Measurements from ENCODE around the gene TRAPPC10.

TRAPPC10 gene

DNA sequence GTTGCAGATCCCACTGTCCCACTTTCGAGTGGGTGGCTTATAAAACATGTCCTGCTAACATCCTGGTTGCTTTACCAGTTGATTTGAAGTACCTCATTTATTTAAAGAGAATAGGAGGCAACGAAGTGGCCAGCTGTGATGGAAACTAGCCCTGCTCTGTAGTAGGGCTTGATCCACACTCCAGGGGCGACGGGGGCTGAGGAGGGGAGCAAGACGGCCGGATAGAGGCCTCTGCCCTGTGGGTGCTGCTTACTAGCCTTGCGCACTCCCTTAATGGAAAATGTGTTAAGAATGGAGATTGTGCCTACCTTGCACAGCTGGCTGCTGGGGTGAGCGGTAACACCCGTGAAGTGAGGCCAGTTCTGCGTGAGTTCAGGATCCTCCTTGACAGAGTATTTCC, 54.0 kb downstream of the TRAPPC10 start:
- H3K79me2 ChIP-seq (ENCODE audit: insufficient read depth, low read length): peaks cover 10% of the 10 kb centered on the region; the same call in 1 of the 2 replicates
- no peaks in the 10 kb centered on the region for H4K20me1 ChIP-seq (ENCODE audit: insufficient read depth, low read length, poor library complexity, severe bottlenecking)
- no peak overlapping the region for H2AFZ ChIP-seq (ENCODE audit: low read length)
- TF ChIP-seq EZH2phosphoT487 (IDR thresholded peaks at IDR 0.05; ENCODE audit: borderline replicate concordance): no peak
- TF ChIP-seq, protein P1, sequence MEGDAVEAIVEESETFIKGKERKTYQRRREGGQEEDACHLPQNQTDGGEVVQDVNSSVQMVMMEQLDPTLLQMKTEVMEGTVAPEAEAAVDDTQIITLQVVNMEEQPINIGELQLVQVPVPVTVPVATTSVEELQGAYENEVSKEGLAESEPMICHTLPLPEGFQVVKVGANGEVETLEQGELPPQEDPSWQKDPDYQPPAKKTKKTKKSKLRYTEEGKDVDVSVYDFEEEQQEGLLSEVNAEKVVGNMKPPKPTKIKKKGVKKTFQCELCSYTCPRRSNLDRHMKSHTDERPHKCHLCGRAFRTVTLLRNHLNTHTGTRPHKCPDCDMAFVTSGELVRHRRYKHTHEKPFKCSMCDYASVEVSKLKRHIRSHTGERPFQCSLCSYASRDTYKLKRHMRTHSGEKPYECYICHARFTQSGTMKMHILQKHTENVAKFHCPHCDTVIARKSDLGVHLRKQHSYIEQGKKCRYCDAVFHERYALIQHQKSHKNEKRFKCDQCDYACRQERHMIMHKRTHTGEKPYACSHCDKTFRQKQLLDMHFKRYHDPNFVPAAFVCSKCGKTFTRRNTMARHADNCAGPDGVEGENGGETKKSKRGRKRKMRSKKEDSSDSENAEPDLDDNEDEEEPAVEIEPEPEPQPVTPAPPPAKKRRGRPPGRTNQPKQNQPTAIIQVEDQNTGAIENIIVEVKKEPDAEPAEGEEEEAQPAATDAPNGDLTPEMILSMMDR (conservative IDR thresholded peaks at IDR 0.05; ENCODE audit: low read length): no peak
- H3K9ac ChIP-seq (ENCODE audit: low read depth, low read length, poor library complexity, severe bottlenecking): no peak overlapping the region
- no peaks in the 10 kb centered on the region for H3K9me2 ChIP-seq (replicated peaks; ENCODE audit: low read depth, low read length)
- no peak overlapping the region for H3K4me2 ChIP-seq (ENCODE audit: low read depth, low read length, poor library complexity, severe bottlenecking)
- H3K4me3 ChIP-seq (ENCODE audit: low read length, poor library complexity, severe bottlenecking): no peak overlapping the region
- no peaks in the 10 kb centered on the region for H3F3A ChIP-seq (ENCODE audit: low read depth)
- H3K36me3 ChIP-seq (ENCODE audit: insufficient read depth, low read length): peaks cover 80% of the 10 kb centered on the region; the same call in 1 of the 2 replicates
- H3K9me3 ChIP-seq (ENCODE audit: insufficient read depth, low read depth, low read length): no peaks in the 10 kb centered on the region
- no peaks in the 10 kb centered on the region for H3K4me1 ChIP-seq (ENCODE audit: insufficient read depth, low read length, poor library complexity, severe bottlenecking)
- no peaks in the 10 kb centered on the region for H3K27me3 ChIP-seq (ENCODE audit: insufficient read depth, low read length, poor library complexity, severe bottlenecking)

DNA sequence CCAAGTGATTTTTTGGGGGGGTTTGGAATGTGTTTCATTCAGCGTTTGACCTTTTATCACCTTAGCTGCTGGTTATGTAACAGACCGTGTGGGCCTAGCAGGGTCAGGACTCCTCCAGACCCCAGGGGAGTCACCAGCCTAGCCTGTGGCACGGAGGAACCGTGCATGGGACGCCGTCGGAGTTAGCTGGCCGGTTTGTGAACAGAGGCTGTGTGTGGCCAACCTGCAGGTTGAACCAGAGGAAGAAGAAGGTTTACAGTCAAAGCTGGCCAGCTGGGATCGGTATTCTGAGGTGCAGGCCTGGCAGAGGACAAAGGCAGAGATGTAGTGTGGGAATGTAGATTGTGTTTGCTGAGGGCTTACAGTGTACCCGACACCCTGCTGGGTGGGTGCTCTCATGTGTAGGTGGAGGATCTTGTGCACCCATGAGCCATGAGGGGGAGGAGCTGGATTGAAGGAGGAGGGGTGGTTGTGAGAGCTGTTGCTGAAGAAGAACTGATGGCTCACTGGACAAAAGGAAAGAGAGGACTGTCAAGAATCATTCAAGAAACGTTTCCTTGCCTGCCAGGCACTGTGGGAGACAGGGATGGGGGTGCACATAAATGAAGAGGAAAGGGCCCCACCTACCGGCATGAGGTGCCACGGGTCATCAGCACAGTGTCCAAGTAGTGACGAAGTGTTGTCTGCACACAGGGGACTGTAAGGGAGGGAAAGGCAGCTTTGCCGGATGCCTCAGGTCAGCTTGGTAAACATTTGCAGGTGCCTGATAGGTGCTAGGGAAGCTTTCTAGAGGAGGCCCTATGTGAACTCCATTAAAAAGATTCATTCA, 55.1 kb downstream of the TRAPPC10 start:
- H3K4me3 ChIP-seq (ENCODE audit: low read length, poor library complexity, severe bottlenecking): no peak overlapping the region
- H3K9me3 ChIP-seq (ENCODE audit: insufficient read depth, low read depth, low read length): no peaks in the 10 kb centered on the region
- H3K9me2 ChIP-seq (replicated peaks; ENCODE audit: low read depth, low read length): no peaks in the 10 kb centered on the region
- H3K36me3 ChIP-seq (ENCODE audit: insufficient read depth, low read length): peaks cover 86% of the 10 kb centered on the region; the same call in 1 of the 2 replicates
- H3K79me2 ChIP-seq (ENCODE audit: insufficient read depth, low read length): peaks cover 10% of the 10 kb centered on the region; the same call in 1 of the 2 replicates
- no peaks in the 10 kb centered on the region for H3K27me3 ChIP-seq (ENCODE audit: insufficient read depth, low read length, poor library complexity, severe bottlenecking)
- no peak overlapping the region for H2AFZ ChIP-seq (ENCODE audit: low read length)
- H3K9ac ChIP-seq (ENCODE audit: low read depth, low read length, poor library complexity, severe bottlenecking): no peak overlapping the region
- no peaks in the 10 kb centered on the region for H4K20me1 ChIP-seq (ENCODE audit: insufficient read depth, low read length, poor library complexity, severe bottlenecking)
- no peaks in the 10 kb centered on the region for H3K4me1 ChIP-seq (ENCODE audit: insufficient read depth, low read length, poor library complexity, severe bottlenecking)
- no peak overlapping the region for H3K4me2 ChIP-seq (ENCODE audit: low read depth, low read length, poor library complexity, severe bottlenecking)
- H3F3A ChIP-seq (ENCODE audit: low read depth): no peaks in the 10 kb centered on the region
- TF ChIP-seq EZH2phosphoT487 (IDR thresholded peaks at IDR 0.05; ENCODE audit: borderline replicate concordance): no peak
- TF ChIP-seq, protein P1 (conservative IDR thresholded peaks at IDR 0.05; ENCODE audit: low read length): no peak

DNA sequence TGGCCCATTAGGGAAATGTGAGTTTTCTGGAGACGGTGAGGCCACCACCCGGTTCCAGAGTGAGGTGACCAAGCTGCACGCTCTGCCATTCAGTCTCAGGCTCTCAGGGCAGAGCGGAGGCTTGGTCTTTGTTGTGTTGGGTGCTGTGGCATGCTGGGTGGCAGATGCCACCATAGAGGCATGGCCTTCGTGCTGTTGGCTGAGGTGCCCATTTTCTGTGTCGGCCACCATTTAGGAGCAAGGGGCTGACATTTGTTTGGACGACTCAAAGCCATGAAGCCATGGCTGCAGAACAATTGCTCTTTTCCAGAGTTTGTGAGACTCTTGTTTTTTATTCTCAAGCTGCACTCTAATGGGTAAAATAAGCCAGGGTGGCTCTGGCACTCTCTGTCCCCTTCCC, 58.3 kb downstream of the TRAPPC10 start:
- Histone ChIP-seq H3K4me2 (ENCODE audit: low read depth, low read length, poor library complexity, severe bottlenecking) (no peak overlapping the region), H4K20me1 (ENCODE audit: insufficient read depth, low read length, poor library complexity, severe bottlenecking) (no peaks in the 10 kb centered on the region), H3K9me3 (ENCODE audit: insufficient read depth, low read depth, low read length) (no peaks in the 10 kb centered on the region), H2AFZ (ENCODE audit: low read length) (no peak overlapping the region), H3K79me2 (ENCODE audit: insufficient read depth, low read length) (peaks cover 10% of the 10 kb centered on the region; the same call in 1 of the 2 replicates), H3F3A (ENCODE audit: low read depth) (no peaks in the 10 kb centered on the region), H3K36me3 (ENCODE audit: insufficient read depth, low read length) (peaks cover 82% of the 10 kb centered on the region; the same call in 1 of the 2 replicates), H3K4me1 (ENCODE audit: insufficient read depth, low read length, poor library complexity, severe bottlenecking) (no peaks in the 10 kb centered on the region), H3K4me3 (ENCODE audit: low read length, poor library complexity, severe bottlenecking) (no peak overlapping the region), H3K27me3 (ENCODE audit: insufficient read depth, low read length, poor library complexity, severe bottlenecking) (no peaks in the 10 kb centered on the region), H3K9me2 (replicated peaks; ENCODE audit: low read depth, low read length) (no peaks in the 10 kb centered on the region), H3K9ac (ENCODE audit: low read depth, low read length, poor library complexity, severe bottlenecking) (no peak overlapping the region)
- TF ChIP-seq, protein P1 (conservative IDR thresholded peaks at IDR 0.05; ENCODE audit: low read length): no peak
- TF ChIP-seq EZH2phosphoT487 (IDR thresholded peaks at IDR 0.05; ENCODE audit: borderline replicate concordance): no peak
